Adrenal gland (tissue), 5 donors: ENCODE results near the gene FAM78A.
"Not testable (repeated sequence)": the region's sequence is repeated elsewhere in the genome, so short reads cannot be mapped to it uniquely, and the experiment has no call there.

Experiments
- POLR2A ChIP-seq, 2 donors: fragments of 450-650 bp; IDR thresholded peaks; one replicate each; pipeline ENCODE4 v1.6.1; 2017; ENCODE audit warnings: antibody characterized with exemption in 2 of 2, mild to moderate bottlenecking in 2 of 2, moderate library complexity in 1 of 2
- TF ChIP-seq, protein P1 (sequence below), 6 experiments: fragments of 450-650 bp in 4 of 6; fragments of 200-600 bp in 2 of 6; sonication (generic) in 1 of 6; IDR thresholded peaks; 1 replicate in 5 of 6; 2 replicates in 1 of 6; pipeline versions ENCODE4 v1.5.1 to v1.8.0; 2016 to 2021; ENCODE audit warnings: antibody characterized with exemption in 6 of 6, mild to moderate bottlenecking in 2 of 6, moderate library complexity in 1 of 6
- donor health status: DM: no; HTN: no; CAD: no.

DNA sequence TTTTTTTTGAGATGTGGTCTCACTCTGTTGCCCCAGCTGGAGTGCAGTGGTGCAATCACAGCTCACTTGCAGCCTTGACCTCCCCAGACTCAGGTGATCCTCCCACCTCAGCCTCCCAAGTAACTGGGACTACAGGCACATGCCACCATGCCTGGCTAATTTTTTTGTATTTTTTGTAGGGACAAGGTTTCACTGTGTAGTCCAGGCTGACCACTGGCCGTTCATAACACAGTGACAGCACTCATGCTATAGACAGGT lies 5.4 kb downstream of the FAM78A start:
- TF ChIP-seq, protein P1, sequence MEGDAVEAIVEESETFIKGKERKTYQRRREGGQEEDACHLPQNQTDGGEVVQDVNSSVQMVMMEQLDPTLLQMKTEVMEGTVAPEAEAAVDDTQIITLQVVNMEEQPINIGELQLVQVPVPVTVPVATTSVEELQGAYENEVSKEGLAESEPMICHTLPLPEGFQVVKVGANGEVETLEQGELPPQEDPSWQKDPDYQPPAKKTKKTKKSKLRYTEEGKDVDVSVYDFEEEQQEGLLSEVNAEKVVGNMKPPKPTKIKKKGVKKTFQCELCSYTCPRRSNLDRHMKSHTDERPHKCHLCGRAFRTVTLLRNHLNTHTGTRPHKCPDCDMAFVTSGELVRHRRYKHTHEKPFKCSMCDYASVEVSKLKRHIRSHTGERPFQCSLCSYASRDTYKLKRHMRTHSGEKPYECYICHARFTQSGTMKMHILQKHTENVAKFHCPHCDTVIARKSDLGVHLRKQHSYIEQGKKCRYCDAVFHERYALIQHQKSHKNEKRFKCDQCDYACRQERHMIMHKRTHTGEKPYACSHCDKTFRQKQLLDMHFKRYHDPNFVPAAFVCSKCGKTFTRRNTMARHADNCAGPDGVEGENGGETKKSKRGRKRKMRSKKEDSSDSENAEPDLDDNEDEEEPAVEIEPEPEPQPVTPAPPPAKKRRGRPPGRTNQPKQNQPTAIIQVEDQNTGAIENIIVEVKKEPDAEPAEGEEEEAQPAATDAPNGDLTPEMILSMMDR (IDR thresholded peaks at IDR 0.05): not testable (repeated sequence)
- not testable (repeated sequence) for TF ChIP-seq POLR2A (IDR thresholded peaks at IDR 0.05)
